ENCODE data around the gene KCNMB3.

Gene KCNMB3

GRCh38 chr3:179297971-179298725 lies 47.2 kb upstream of the KCNMB3 start:
- Histone ChIP-seq H3K27me3 (ENCODE audit: insufficient read depth, low read length) (no peaks in the 10 kb centered on the region), H3K4me2 (ENCODE audit: low read length) (no peak overlapping the region), H3K79me2 (ENCODE audit: insufficient read depth, low read length) (no peaks in the 10 kb centered on the region), H3K36me3 (ENCODE audit: insufficient read depth, low read length) (no peaks in the 10 kb centered on the region), H3K4me3 (ENCODE audit: low read depth, low read length, poor library complexity, severe bottlenecking) (no peak overlapping the region), H3F3A (ENCODE audit: insufficient read depth, low read length) (no peaks in the 10 kb centered on the region), H3K9me2 (ENCODE audit: low read depth, low read length) (no peaks in the 10 kb centered on the region), H2AFZ (ENCODE audit: low read length) (no peak overlapping the region), H3K9me3 (ENCODE audit: low read length) (peaks cover 3% of the 10 kb centered on the region; the same call in 1 of the 2 replicates), H3K4me1 (ENCODE audit: insufficient read depth, low read length, severe bottlenecking) (no peaks in the 10 kb centered on the region), H3K27ac (ENCODE audit: low read depth, low read length, poor library complexity, severe bottlenecking) (no peak overlapping the region), H3K9ac (ENCODE audit: low read length) (no peak overlapping the region), H4K20me1 (ENCODE audit: insufficient read depth, low read length) (no peaks in the 10 kb centered on the region)
- TF ChIP-seq CTCF (IDR thresholded peaks at IDR 0.05; ENCODE audit: low read length) (no peak), EZH2 (IDR thresholded peaks at IDR 0.05; ENCODE audit: borderline replicate concordance, low read length) (no peak)

- H3K4me3 ChIP-seq (ENCODE audit: low read depth, low read length, poor library complexity, severe bottlenecking), result no peak overlapping the region
- no peak for TF ChIP-seq CTCF (IDR thresholded peaks at IDR 0.05; ENCODE audit: low read length)
- TF ChIP-seq EZH2 (IDR thresholded peaks at IDR 0.05; ENCODE audit: borderline replicate concordance, low read length), result no peak
- no peak overlapping the region for H2AFZ ChIP-seq (ENCODE audit: low read length)
These were observed 41.5 kb upstream of the KCNMB3 start for GRCh38 chr3:179292450-179292849.

GRCh38 chr3:179289295-179289694 lies 38.4 kb upstream of the KCNMB3 start:
- H3K9me3 ChIP-seq (ENCODE audit: low read length), result no peaks in the 10 kb centered on the region
- no peaks in the 10 kb centered on the region for H4K20me1 ChIP-seq (ENCODE audit: insufficient read depth, low read length)
- no peak overlapping the region for H3K4me3 ChIP-seq (ENCODE audit: low read depth, low read length, poor library complexity, severe bottlenecking)
- H2AFZ ChIP-seq (ENCODE audit: low read length), result no peak overlapping the region
- H3K9me2 ChIP-seq (ENCODE audit: low read depth, low read length), result no peaks in the 10 kb centered on the region; the same call in 1 of the 2 replicates
- H3K9ac ChIP-seq (ENCODE audit: low read length), result no peak overlapping the region
- no peaks in the 10 kb centered on the region for H3F3A ChIP-seq (ENCODE audit: insufficient read depth, low read length)
- H3K27me3 ChIP-seq (ENCODE audit: insufficient read depth, low read length), result no peaks in the 10 kb centered on the region
- no peaks in the 10 kb centered on the region for H3K79me2 ChIP-seq (ENCODE audit: insufficient read depth, low read length)
- H3K4me1 ChIP-seq (ENCODE audit: insufficient read depth, low read length, severe bottlenecking), result no peaks in the 10 kb centered on the region
- H3K4me2 ChIP-seq (ENCODE audit: low read length), result no peak overlapping the region
- TF ChIP-seq CTCF (IDR thresholded peaks at IDR 0.05; ENCODE audit: low read length), result no peak
- TF ChIP-seq EZH2 (IDR thresholded peaks at IDR 0.05; ENCODE audit: borderline replicate concordance, low read length), result no peak
- no peaks in the 10 kb centered on the region for H3K36me3 ChIP-seq (ENCODE audit: insufficient read depth, low read length)
- no peak overlapping the region for H3K27ac ChIP-seq (ENCODE audit: low read depth, low read length, poor library complexity, severe bottlenecking)

More at GRCh38 chr3:179292450-179292849, 41.5 kb upstream of the KCNMB3 start:
- H3K4me1 ChIP-seq (ENCODE audit: insufficient read depth, low read length, severe bottlenecking), result no peaks in the 10 kb centered on the region
- no peaks in the 10 kb centered on the region for H3K36me3 ChIP-seq (ENCODE audit: insufficient read depth, low read length)
- H3K9me3 ChIP-seq (ENCODE audit: low read length), result no peaks in the 10 kb centered on the region
- no peak overlapping the region for H3K9ac ChIP-seq (ENCODE audit: low read length)
- no peak overlapping the region for H3K4me2 ChIP-seq (ENCODE audit: low read length)
- H3K27me3 ChIP-seq (ENCODE audit: insufficient read depth, low read length), result no peaks in the 10 kb centered on the region
- no peaks in the 10 kb centered on the region for H4K20me1 ChIP-seq (ENCODE audit: insufficient read depth, low read length)
- H3F3A ChIP-seq (ENCODE audit: insufficient read depth, low read length), result no peaks in the 10 kb centered on the region
- H3K79me2 ChIP-seq (ENCODE audit: insufficient read depth, low read length), result no peaks in the 10 kb centered on the region
- no peaks in the 10 kb centered on the region for H3K9me2 ChIP-seq (ENCODE audit: low read depth, low read length)
- no peak overlapping the region for H3K27ac ChIP-seq (ENCODE audit: low read depth, low read length, poor library complexity, severe bottlenecking)
